ENCODE measurements around the gene CELF1.
A peak's percentile ranks its signal among the peaks of the same experiment; 100 is the strongest.

CELF1 gene

GRCh38 chr11:47480762-47481161 is 72.2 kb downstream of the CELF1 start:
- no peak overlapping the region for H3K27ac ChIP-seq
- no peak overlapping the region for H2AFZ ChIP-seq
- no peak overlapping the region for H3K4me2 ChIP-seq (ENCODE audit: low read length)
- no peak overlapping the region for H3K4me3 ChIP-seq (ENCODE audit: low read depth, low read length)
- H3K36me3 ChIP-seq (ENCODE audit: control insufficient read depth, insufficient read depth, low read length) = no peaks in the 10 kb centered on the region
- H3K9me3 ChIP-seq (ENCODE audit: control insufficient read depth, low read length) = no peaks in the 10 kb centered on the region
- peak; percentile 19 for TF ChIP-seq CTCF (IDR thresholded peaks at IDR 0.05)
- no peak overlapping the region for H3K9ac ChIP-seq
- no peaks in the 10 kb centered on the region for H3K27me3 ChIP-seq (ENCODE audit: control insufficient read depth, insufficient read depth, low read length)
- peaks cover 5% of the 10 kb centered on the region for H3K79me2 ChIP-seq
- H3K4me1 ChIP-seq = peaks cover 2% of the 10 kb centered on the region

- Histone ChIP-seq H3K36me3 (ENCODE audit: control insufficient read depth, insufficient read depth, low read length) (no peaks in the 10 kb centered on the region), H2AFZ (no peak overlapping the region), H3K9me3 (ENCODE audit: control insufficient read depth, low read length) (no peaks in the 10 kb centered on the region), H3K9ac (no peak overlapping the region), H3K79me2 (no peaks in the 10 kb centered on the region), H3K27ac (no peak overlapping the region), H3K4me1 (peaks cover 2% of the 10 kb centered on the region), H3K4me3 (ENCODE audit: low read depth, low read length) (no peak overlapping the region), H3K27me3 (ENCODE audit: control insufficient read depth, insufficient read depth, low read length) (no peaks in the 10 kb centered on the region), H3K4me2 (ENCODE audit: low read length) (no peak overlapping the region)
- no peak for TF ChIP-seq CTCF (IDR thresholded peaks at IDR 0.05)
Measured at GRCh38 chr11:47478651-47479329, 74.1 kb downstream of the CELF1 start.

- Histone ChIP-seq H3K27ac (no peak overlapping the region), H3K4me3 (ENCODE audit: low read depth, low read length) (peak overlapping the region; percentile 2), H3K36me3 (ENCODE audit: control insufficient read depth, insufficient read depth, low read length) (no peaks in the 10 kb centered on the region), H3K9me3 (ENCODE audit: control insufficient read depth, low read length) (no peaks in the 10 kb centered on the region), H3K4me2 (ENCODE audit: low read length) (no peak overlapping the region), H3K79me2 (no peaks in the 10 kb centered on the region), H3K9ac (no peak overlapping the region), H2AFZ (no peak overlapping the region), H3K27me3 (ENCODE audit: control insufficient read depth, insufficient read depth, low read length) (no peaks in the 10 kb centered on the region), H3K4me1 (peaks cover 2% of the 10 kb centered on the region)
- TF ChIP-seq CTCF (IDR thresholded peaks at IDR 0.05) = no peak
Measured at GRCh38 chr11:47477753-47478152, 75.2 kb downstream of the CELF1 start.

GRCh38 chr11:47477323-47477722 is 75.6 kb downstream of the CELF1 start:
- H3K4me3 ChIP-seq (ENCODE audit: low read depth, low read length) = peak overlapping the region; percentile 2
- no peaks in the 10 kb centered on the region for H3K27me3 ChIP-seq (ENCODE audit: control insufficient read depth, insufficient read depth, low read length)
- no peak overlapping the region for H3K27ac ChIP-seq
- H3K79me2 ChIP-seq = peaks cover 2% of the 10 kb centered on the region
- no peaks in the 10 kb centered on the region for H3K36me3 ChIP-seq (ENCODE audit: control insufficient read depth, insufficient read depth, low read length)
- no peak overlapping the region for H3K9ac ChIP-seq
- TF ChIP-seq CTCF (IDR thresholded peaks at IDR 0.05) = no peak
- no peak overlapping the region for H2AFZ ChIP-seq
- no peak overlapping the region for H3K4me2 ChIP-seq (ENCODE audit: low read length)
- H3K9me3 ChIP-seq (ENCODE audit: control insufficient read depth, low read length) = no peaks in the 10 kb centered on the region
- H3K4me1 ChIP-seq = peaks cover 2% of the 10 kb centered on the region

GRCh38 chr11:47470671-47471070 is 82.3 kb downstream of the CELF1 start:
- H3K27ac ChIP-seq = no peak overlapping the region
- no peaks in the 10 kb centered on the region for H3K36me3 ChIP-seq (ENCODE audit: control insufficient read depth, insufficient read depth, low read length)
- no peak overlapping the region for H3K4me2 ChIP-seq (ENCODE audit: low read length)
- no peak overlapping the region for H2AFZ ChIP-seq
- no peaks in the 10 kb centered on the region for H3K9me3 ChIP-seq (ENCODE audit: control insufficient read depth, low read length)
- no peaks in the 10 kb centered on the region for H3K27me3 ChIP-seq (ENCODE audit: control insufficient read depth, insufficient read depth, low read length)
- H3K9ac ChIP-seq = no peak overlapping the region
- H3K4me3 ChIP-seq (ENCODE audit: low read depth, low read length) = no peak overlapping the region
- peaks cover 4% of the 10 kb centered on the region for H3K4me1 ChIP-seq
- TF ChIP-seq CTCF (IDR thresholded peaks at IDR 0.05) = no peak
- peaks cover 6% of the 10 kb centered on the region for H3K79me2 ChIP-seq

Data from parathyroid adenoma (tissue), 2 donors.